ENCODE data around the gene GPX1.
"Not testable (repeated sequence)": the region's sequence is repeated elsewhere in the genome, so short reads cannot be mapped to it uniquely, and the experiment has no call there.

DNA sequence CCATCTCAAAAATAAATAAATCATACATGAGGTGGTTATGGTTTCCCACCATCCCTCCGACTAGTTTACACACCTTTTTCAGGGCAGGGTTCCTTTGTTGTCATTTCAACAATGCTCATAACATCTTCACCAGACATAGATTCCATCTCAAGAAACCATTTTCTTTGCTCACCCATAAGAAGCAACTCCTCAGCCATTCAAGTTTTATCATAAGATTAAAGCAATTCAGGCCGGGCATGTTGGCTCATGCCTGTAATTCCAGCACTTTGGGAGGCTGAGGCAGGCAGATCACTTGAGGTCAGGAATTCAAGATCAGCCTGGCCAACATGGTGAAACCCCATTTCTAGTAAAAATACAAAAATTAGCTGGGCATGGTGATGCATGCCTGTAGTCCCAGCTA lies 29.8 kb downstream of the GPX1 start:
- not testable (repeated sequence) for TF ChIP-seq CTCF, POLR2A (IDR thresholded peaks at IDR 0.05)
